Prostate gland (tissue), 2 donors: ENCODE results near the gene CXorf38.

Experiments used
- POLR2A ChIP-seq: fragments of 450-650 bp; IDR thresholded peaks from one replicate; pipeline ENCODE4 v1.6.1; 2016; ENCODE audit warnings: antibody characterized with exemption, mild to moderate bottlenecking
- POLR2AphosphoS5 ChIP-seq: sonication (generic); formaldehyde crosslinking; IDR thresholded peaks from one replicate; pipeline ENCODE4 v1.6.1; 2017; ENCODE audit warnings: antibody characterized with exemption
- TF ChIP-seq, protein P1 (sequence below), 4 experiments: fragments of 200-600 bp in 2 of 4; fragments of 450-650 bp in 2 of 4; sonication (generic) in 2 of 4; IDR thresholded peaks; 1 replicate in 3 of 4; 2 replicates in 1 of 4; pipeline ENCODE4 v1.5.1; 2016 to 2019; ENCODE audit warnings: antibody characterized with exemption in 4 of 4, mild to moderate bottlenecking in 2 of 4, moderate library complexity in 2 of 4

DNA sequence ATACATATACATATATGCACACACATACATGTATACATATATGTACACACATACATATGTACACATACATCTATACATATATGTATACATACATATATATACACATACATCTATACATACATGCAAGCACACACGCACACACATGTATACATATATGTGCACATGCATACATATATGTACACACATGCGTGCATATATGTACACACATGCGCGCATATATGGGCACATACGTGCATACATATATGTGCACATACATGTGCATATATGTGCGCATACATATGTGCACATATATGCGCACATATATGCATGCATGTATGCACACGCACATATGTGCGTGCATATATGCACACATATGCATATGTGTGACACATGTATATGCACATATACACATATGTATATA is 31.4 kb downstream of the CXorf38 start:
- TF ChIP-seq, protein P1, sequence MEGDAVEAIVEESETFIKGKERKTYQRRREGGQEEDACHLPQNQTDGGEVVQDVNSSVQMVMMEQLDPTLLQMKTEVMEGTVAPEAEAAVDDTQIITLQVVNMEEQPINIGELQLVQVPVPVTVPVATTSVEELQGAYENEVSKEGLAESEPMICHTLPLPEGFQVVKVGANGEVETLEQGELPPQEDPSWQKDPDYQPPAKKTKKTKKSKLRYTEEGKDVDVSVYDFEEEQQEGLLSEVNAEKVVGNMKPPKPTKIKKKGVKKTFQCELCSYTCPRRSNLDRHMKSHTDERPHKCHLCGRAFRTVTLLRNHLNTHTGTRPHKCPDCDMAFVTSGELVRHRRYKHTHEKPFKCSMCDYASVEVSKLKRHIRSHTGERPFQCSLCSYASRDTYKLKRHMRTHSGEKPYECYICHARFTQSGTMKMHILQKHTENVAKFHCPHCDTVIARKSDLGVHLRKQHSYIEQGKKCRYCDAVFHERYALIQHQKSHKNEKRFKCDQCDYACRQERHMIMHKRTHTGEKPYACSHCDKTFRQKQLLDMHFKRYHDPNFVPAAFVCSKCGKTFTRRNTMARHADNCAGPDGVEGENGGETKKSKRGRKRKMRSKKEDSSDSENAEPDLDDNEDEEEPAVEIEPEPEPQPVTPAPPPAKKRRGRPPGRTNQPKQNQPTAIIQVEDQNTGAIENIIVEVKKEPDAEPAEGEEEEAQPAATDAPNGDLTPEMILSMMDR (IDR thresholded peaks at IDR 0.05): no peak
- TF ChIP-seq POLR2AphosphoS5 (no peak), POLR2A (no peak)
